Heart right ventricle (tissue), 16 donors: ENCODE results near the gene CCT8L2. TPM values are rescaled to one million over a fixed set of nuclear protein-coding genes. Genes with fewer than 3 reads are reported as not detected.
"Not testable (repeated sequence)": the region's sequence is repeated elsewhere in the genome, so short reads cannot be mapped to it uniquely, and the experiment has no call there.

ENCODE experiments used
- ATAC-seq, 8 donors: fragments of 200-7000 bp; cut with Tn5 transposase; one replicate each; pipeline ENCODE4 v1.9.1; 2020; ENCODE audit warnings: mild to moderate bottlenecking in 8 of 8, moderate library complexity in 8 of 8, moderate number of reproducible peaks in 1 of 8
- DNase-seq, 2 donors: peaks; one replicate each; pipeline ENCODE4 v3.0.0-alpha.2; 2020
- H3K27ac ChIP-seq, 10 donors: fragments of 200-600 bp; sonication (generic) in 2 of 10; one replicate each; pipeline versions ENCODE4 v1.5.0 to v1.8.0; 2020 to 2022; ENCODE audit warnings: mild to moderate bottlenecking in 3 of 10
- H3K27me3 ChIP-seq, 7 donors: fragments of 200-600 bp; one replicate each; pipeline ENCODE4 v1.8.0; 2021 to 2022; ENCODE audit warnings: mild to moderate bottlenecking in 2 of 7
- H3K36me3 ChIP-seq, 9 donors: fragments of 200-600 bp; sonication (generic) in 1 of 9; one replicate each; pipeline versions ENCODE4 v1.5.0 to v1.8.0; 2020 to 2022; ENCODE audit warnings: mild to moderate bottlenecking in 2 of 9
- H3K4me1 ChIP-seq, 9 donors: fragments of 200-600 bp; sonication (generic) in 1 of 9; one replicate each; pipeline versions ENCODE4 v1.5.0 to v1.8.0; 2020 to 2022; ENCODE audit warnings: mild to moderate bottlenecking in 4 of 9
- H3K4me3 ChIP-seq, 10 donors: fragments of 200-600 bp; sonication (generic) in 2 of 10; one replicate each; pipeline versions ENCODE4 v1.5.0 to v1.8.0; 2020 to 2022; ENCODE audit warnings: mild to moderate bottlenecking in 7 of 10, moderate library complexity in 2 of 10
- H3K9me3 ChIP-seq, 11 donors: fragments of 200-600 bp in 10 of 11; sonication (generic) in 2 of 11; one replicate each; pipeline versions ENCODE4 v1.5.0 to v1.8.0; 2013 to 2022; ENCODE audit warnings: mild to moderate bottlenecking in 2 of 11, control low read depth in 1 of 11, moderate library complexity in 1 of 11
- WGBS, 2 donors: extraction: QIAGEN DNeasy Blood & Tissue Kit; methylation state at CpG; one replicate each; pipeline ENCODE4 v1.1.7; 2013; ENCODE audit warnings: inconsistent platforms in 1 of 2; 5-methylcytosine and 5-hydroxymethylcytosine counted together
- intact Hi-C, 10 donors: fragments of 100-400 bp; cut with DNase I; formaldehyde crosslinking; loops; one replicate each; pipeline versions ENCODE4 v1.11.1 to v1.14.2; 2022
- polyA plus RNA-seq, 2 donors: library from polyadenylated mRNA; stranded (reverse); fragments of 200-250 nt; gene quantifications; one replicate each; pipeline ENCODE4 v1.2.3, GENCODE V29; 2013
- total RNA-seq, 10 donors: library from RNA; stranded (reverse); fragmentation: NEBNext Ultra II Directional in 3 of 10; extraction: Animal tissue kit (Norgen Biotek cat#: 25700) in 3 of 10; gene quantifications; one replicate each; pipeline versions ENCODE4 v1.2.1 to v1.2.4, GENCODE V29; 2021 to 2023
- TF ChIP-seq, protein P1 (sequence below), 9 donors: fragments of 200-600 bp; sonication (generic) in 2 of 9; IDR thresholded peaks; one replicate each; pipeline versions ENCODE4 v1.5.0 to v1.8.0; 2021 to 2022; ENCODE audit warnings: antibody characterized with exemption in 9 of 9, mild to moderate bottlenecking in 5 of 9, moderate library complexity in 1 of 9
- donor health status: Arrhythmogenic right ventricular cardiomyopathy.
- donor health status: ischemic (EF 13 %, LVEDD 7.1; RV severe dilation, severe dysfunction).
- donor health status: healthy with polysubstance abuse.
- donor health status: DM: no; HTN: yes; CAD: no.
- donor health status: DM: no; HTN: no; CAD: no.
- donor health status: ischemic (EF 25% LVEDD 6.9; RV normal size, moderate dysfunction).
- donor health status: ischemic (EF 25% LVEDD 5.7; RV mildly dilated, moderate dysfunction).
- donor health status: healthy.
- donor health status: DM: yes; HTN: yes; CAD: no.
- donor health status: Ischemic cardiomyopathy.
- donor health status: ischemic (EF 35%, LVEDD 5.7; RV mildly dilated, moderate dysfunction).
- donor health status: nonischemic (EF 11% LVEDD 7.7; RV severe dilation, severe dysfunction).
- donor health status: DM: yes; HTN: yes; CAD: no.
- donor health status: PGD.
- donor health status: ischemic (EF 29% LVEDD 5.4; RV normal size, mild dysfunction).
- donor health status: nonischemic (EF 23%, LVEDD 6.1; RV moderate dilation, normal function).

CCT8L2 gene
- total and polyA plus RNA-seq, 12 donors = not detected

DNA sequence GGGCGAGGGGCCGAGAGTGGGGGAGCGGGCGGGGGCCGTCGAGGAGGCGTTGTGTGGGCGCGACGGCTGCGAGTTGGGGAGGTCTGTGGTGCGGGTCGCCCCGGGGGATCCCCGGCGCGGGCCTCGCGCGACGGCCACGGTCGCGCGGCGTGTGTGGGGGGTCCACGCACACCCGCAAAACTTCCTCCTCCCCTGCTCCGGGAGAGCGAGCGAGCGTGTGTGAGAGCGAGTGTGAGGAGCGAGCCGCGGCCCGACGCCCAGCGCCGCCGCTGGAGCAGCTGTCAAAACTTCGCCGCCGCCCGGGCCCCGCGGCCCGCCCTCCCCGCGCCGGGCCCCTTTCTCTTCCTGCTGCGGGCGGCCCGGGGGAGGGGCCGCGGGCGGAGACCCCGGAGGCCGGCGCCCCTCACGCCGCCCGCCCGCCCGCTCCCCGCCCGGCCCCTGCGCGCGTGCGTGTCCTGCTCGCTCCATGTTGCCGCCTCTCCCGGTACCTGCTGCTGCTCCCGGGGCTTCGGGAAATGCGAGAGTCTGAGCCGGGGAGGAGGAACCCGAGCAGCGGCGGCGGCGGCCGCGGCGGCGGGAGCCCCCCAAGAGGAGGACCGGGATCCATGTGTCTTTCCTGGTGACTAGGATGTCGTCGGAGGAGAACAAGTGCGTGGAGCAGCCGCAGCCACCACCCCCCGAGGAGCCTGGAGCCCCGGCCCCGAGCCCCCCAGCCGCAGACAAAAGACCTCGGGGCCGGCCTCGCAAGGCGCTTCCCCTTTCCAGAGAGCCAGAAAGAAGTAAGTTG, 9.0 kb upstream of the CCT8L2 start:
- peak overlapping the region in 9 of 10 donors; percentile 25 to 58 (median 52) for H3K4me3 ChIP-seq
- peak; percentile 21 to 38 for DNase-seq
- intact Hi-C loops = no loop called here

DNA sequence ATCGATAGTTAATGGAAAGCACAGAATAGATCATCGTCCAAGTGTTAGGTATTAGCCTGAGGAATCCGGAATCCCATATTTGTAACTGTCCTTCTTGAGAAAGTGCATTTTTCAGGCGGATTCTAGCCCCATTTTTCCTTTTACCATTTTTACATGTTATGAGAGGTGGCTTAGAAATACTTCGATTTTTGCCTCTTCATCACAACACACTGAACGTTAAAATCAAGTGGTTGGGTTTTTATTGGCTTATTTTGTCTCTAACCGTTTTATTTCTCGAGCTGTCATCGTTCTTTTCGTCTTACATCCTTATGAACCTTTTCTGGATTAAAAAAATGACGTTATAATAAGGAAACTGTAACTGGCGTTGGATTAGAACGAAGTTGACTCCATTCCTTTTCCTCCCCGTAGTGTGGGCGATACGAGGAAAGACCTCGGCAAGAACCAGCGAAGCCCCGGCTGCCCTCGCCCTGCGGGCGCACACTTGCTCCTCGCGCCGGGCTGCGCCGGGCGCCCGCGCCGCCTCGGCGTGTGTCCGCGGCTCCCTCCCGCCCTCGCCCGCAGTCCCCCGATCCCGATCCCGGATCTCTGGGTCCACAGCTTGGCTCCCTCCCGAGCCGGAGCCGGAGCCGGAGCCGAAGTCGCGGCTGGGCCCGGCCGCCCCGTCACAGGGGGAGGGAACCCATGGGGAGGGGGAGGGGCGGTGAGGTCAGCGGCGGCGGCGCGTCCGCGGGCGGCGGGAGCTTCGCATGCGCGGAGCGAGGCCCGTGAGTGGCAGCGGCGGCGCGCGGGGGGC, 8.2 kb upstream of the CCT8L2 start:
- intact Hi-C loops = not testable (repeated sequence)

More for the DNA sequence above, 9.0 kb upstream of the CCT8L2 start:
- H3K4me1 ChIP-seq = peaks cover 0 to 8% (median 0%) of the 10 kb centered on the region in 9 donors
- TF ChIP-seq, protein P1, sequence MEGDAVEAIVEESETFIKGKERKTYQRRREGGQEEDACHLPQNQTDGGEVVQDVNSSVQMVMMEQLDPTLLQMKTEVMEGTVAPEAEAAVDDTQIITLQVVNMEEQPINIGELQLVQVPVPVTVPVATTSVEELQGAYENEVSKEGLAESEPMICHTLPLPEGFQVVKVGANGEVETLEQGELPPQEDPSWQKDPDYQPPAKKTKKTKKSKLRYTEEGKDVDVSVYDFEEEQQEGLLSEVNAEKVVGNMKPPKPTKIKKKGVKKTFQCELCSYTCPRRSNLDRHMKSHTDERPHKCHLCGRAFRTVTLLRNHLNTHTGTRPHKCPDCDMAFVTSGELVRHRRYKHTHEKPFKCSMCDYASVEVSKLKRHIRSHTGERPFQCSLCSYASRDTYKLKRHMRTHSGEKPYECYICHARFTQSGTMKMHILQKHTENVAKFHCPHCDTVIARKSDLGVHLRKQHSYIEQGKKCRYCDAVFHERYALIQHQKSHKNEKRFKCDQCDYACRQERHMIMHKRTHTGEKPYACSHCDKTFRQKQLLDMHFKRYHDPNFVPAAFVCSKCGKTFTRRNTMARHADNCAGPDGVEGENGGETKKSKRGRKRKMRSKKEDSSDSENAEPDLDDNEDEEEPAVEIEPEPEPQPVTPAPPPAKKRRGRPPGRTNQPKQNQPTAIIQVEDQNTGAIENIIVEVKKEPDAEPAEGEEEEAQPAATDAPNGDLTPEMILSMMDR (IDR thresholded peaks at IDR 0.05) = no peak
- H3K9me3 ChIP-seq = no peaks in the 10 kb centered on the region
- WGBS, 2 donors = 2% methylated on average over 48 to 94 of the region's 100 CpGs
- H3K27me3 ChIP-seq = peaks cover 0 to 85% (median 71%) of the 10 kb centered on the region in 7 donors
- peak overlapping the region in 9 of 10 donors; percentile 46 to 82 (median 76) for H3K27ac ChIP-seq
- H3K36me3 ChIP-seq = no peaks in the 10 kb centered on the region
- ATAC-seq = peak; percentile 38 to 76 (median 53)

DNA sequence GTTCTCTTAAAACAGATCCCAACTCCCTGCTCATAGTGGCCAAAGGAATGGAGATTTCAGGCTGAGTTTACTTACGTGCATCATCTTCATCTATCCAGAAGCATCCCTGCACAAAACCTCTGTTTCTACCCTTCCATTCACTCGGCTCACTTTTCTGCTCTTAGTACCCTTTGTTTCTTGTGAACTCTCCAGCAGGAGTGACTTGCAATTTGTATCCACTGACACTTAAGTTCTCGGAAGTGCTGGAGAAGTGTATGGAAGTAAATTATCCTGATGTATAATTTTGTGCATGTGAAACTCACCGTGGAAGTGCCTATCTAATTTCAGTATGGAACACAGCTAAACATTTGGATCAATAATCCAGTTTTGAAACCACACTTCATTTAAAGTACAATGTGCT, 7.0 kb upstream of the CCT8L2 start:
- H3K36me3 ChIP-seq, ATAC-seq, H3K9me3 ChIP-seq, DNase-seq, H3K4me3 ChIP-seq, H3K27ac ChIP-seq, H3K4me1 ChIP-seq, intact Hi-C loops: not testable (repeated sequence)
- H3K27me3 ChIP-seq = peaks cover 0 to 78% (median 68%) of the 10 kb centered on the region in 7 donors
- 34 to 38% methylated on average over 4 of the region's 4 CpGs for WGBS, 2 donors

More for the DNA sequence above, 8.2 kb upstream of the CCT8L2 start:
- ATAC-seq (peak; percentile 83 to 94 (median 89)), DNase-seq (peak; percentile 74 to 81)
- Histone ChIP-seq H3K27ac (peak overlapping the region in 9 of 10 donors; percentile 20 to 82 (median 76)), H3K27me3 (peaks cover 0 to 85% (median 74%) of the 10 kb centered on the region in 7 donors), H3K4me3 (peak overlapping the region in 9 of 10 donors; percentile 25 to 58 (median 52))
- 4% methylated on average over 66 to 67 of the region's 71 CpGs for WGBS, 2 donors
- H3K9me3 ChIP-seq, H3K36me3 ChIP-seq, H3K4me1 ChIP-seq: not testable (repeated sequence)

DNA sequence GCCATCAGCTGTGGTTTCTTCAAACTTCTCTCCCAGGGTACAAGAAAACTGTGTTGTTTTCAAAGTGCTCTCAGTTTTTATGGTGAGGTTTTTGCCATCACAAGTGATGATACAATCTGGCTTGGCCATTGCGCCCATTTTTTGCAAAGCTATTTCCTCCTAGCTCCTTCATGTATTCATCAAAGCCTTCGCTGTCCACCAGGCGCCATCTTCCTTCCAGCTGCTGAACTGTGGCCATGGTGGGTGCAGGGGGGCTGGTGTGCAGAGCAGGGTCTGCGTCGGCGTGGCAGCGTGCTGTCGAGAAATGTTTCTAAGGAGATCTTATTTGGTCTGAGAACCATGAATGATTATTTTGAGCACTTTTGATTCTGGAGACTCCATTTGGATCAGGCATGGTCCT, 2.6 kb upstream of the CCT8L2 start:
- DNase-seq, H3K4me1 ChIP-seq, intact Hi-C loops, H3K9me3 ChIP-seq, H3K27ac ChIP-seq, H3K4me3 ChIP-seq, H3K36me3 ChIP-seq, ATAC-seq: not testable (repeated sequence)
- peaks cover 0 to 51% (median 30%) of the 10 kb centered on the region in 7 donors for H3K27me3 ChIP-seq
- WGBS, 2 donors = 73 to 76% methylated on average over 8 of the region's 8 CpGs

DNA sequence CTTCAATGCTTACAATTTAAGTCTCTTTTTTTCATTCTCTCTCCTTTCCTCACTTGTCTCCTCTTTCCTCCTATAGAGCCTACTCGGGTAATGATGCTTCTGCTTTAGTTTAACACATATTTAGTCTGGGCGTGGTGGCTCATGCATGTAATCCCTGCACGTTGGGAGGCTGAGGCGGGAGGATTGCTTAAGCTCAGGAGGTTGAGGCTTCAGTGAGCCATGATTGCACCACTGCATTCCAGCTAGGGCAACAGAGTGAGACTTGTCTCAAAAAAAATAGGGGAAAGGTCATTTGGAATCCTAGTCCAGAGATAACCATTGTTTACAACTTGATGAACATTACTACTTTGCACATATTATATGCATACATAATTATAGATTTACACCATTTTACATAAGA, 1.4 kb upstream of the CCT8L2 start:
- TF ChIP-seq, protein P1 (IDR thresholded peaks at IDR 0.05) = no peak
- H3K27ac ChIP-seq = no peak overlapping the region
- H3K36me3 ChIP-seq = no peaks in the 10 kb centered on the region
- peaks cover 0 to 40% (median 19%) of the 10 kb centered on the region in 7 donors for H3K27me3 ChIP-seq
- no peak overlapping the region for H3K4me3 ChIP-seq
- no peaks in the 10 kb centered on the region for H3K4me1 ChIP-seq
- DNase-seq (no peak), ATAC-seq (no peak)
- intact Hi-C loops = no loop called here
- 71% methylated on average over 4 of the region's 4 CpGs for WGBS, 2 donors
- no peaks in the 10 kb centered on the region for H3K9me3 ChIP-seq

DNA sequence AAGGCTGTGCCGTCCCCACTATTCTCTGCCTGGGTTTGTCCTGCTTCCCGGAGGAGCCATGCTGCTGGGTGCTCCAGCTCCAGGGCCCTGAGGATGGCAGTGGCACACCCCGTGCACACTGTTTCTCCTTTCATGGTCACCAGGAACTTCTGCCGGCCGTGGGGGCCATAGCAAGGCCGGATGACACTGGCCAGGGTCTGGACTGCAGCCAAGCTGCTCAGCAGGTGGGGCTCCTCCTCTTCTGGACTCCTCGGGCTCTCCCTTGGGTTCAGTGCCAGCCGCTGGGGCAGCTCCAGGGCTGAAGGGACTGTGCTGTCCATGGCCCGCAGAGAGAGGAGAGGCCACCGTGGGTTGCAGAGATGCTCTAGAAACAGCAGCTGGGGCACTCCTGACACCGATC, 379 bp downstream of the CCT8L2 start:
- H3K4me3 ChIP-seq, H3K27ac ChIP-seq, ATAC-seq, intact Hi-C loops, H3K4me1 ChIP-seq, DNase-seq, H3K9me3 ChIP-seq, H3K36me3 ChIP-seq: not testable (repeated sequence)
- 79 to 80% methylated on average over 11 of the region's 11 CpGs for WGBS, 2 donors
- H3K27me3 ChIP-seq = peaks cover 0 to 24% (median 7%) of the 10 kb centered on the region in 7 donors

DNA sequence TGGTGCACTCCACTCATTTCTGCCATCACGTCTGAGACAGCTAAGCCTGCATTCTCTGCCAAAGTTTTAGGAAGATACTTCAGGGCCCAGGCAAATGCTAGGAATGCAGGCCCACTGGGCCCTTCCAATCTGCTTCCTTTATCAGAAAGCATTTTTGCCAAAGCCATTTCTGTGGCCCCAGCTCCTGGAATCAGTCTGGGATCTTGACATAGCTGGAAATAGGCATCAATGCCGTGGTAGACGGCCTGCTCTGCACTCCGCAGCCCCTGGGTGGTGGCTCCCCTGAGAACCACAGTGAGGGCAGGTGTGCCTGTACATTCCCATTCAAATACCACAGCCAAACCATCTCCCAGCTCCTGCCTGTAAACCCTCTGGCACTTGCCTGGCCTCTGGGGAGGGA, 1.5 kb downstream of the CCT8L2 start:
- H3K4me3 ChIP-seq, H3K4me1 ChIP-seq, H3K27ac ChIP-seq, intact Hi-C loops, DNase-seq, H3K9me3 ChIP-seq, H3K36me3 ChIP-seq, ATAC-seq: not testable (repeated sequence)
- H3K27me3 ChIP-seq = peaks cover 0 to 15% (median 4%) of the 10 kb centered on the region in 7 donors
- 75 to 80% methylated on average over 4 of the region's 4 CpGs for WGBS, 2 donors
